NCI-H2196 treated with DMSO at 0.1 percent for 48 hours (cell line): ENCODE measurements around the gene COIL.
"Not testable (repeated sequence)": the region's sequence is repeated elsewhere in the genome, so short reads cannot be mapped to it uniquely, and the experiment has no call there.

Experiments used
- DNase-seq: peaks from one replicate; lab custom pipeline; 2025; ENCODE audit not compliant: unreplicated experiment; lab: John Stamatoyannopoulos, UW

COIL gene

DNA sequence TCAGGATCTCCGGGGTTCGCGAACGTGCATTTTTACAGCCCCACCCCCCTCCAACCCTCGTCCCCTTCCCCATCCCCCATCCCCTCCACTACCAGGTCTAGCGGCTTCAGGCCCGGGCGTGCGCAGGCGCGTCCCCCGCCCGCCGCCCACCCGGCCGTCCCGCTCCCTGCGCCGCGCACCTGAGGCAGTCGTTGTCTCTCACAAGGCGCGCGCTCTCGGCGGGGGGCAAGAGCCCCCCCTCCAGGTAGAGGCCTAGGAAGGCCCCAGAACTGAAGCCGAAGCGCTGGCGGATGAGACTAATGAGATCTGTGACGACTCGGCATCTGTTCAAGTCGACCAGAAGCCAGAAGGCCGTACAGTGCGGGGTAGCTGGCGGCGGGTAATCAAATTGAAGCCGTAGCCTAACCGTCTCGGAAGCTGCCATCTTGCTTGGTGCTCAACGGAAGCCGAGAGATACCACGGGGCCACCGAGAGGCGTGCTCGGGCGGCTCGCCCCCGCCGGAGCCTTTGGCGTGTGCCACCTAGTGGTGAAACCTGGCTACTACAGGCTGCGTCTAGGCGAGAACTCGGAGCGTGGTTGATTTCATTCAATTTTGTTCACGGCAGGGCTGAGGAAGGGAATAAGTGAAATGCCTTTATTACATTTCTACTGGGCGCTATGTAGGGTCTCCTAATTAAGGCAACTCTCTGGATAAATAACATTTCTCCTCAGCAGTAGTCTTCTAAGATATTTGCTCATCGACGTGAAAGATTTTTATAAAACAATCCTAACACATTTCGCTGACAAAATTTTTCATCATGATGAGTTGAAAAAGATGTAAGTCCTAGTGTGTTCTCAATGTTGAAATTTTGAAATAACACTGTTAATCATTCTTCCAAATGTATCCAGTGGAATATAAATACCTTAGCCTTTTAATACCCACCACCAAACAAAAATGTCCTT, at the start of gene COIL:
Gene COIL, minus strand, starts transcription at position 455 of the 943 bp plus-strand sequence. Its CDS starts 31 bp downstream, at position 424.
- DNase-seq: peak; percentile 83

DNA sequence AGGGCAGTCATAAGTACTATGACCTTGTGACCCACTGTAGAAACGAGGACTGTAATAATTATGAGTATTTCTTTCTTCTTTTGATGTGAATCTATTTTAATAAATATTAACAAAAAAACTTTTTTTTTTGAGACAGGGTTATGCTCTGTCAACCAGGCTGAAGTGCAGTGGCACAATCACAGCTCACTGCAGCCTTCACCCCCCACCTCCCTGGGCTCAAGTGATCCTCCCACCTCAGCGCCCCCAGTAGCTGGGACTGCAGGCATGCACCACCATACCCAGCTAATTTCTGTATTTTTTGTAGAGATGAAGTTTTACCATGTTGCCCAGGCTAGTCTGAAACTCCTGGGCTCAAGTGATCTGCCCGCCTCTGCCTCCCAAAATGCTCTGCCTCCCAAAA, 49.6 kb upstream of the COIL start:
- no peak for DNase-seq

DNA sequence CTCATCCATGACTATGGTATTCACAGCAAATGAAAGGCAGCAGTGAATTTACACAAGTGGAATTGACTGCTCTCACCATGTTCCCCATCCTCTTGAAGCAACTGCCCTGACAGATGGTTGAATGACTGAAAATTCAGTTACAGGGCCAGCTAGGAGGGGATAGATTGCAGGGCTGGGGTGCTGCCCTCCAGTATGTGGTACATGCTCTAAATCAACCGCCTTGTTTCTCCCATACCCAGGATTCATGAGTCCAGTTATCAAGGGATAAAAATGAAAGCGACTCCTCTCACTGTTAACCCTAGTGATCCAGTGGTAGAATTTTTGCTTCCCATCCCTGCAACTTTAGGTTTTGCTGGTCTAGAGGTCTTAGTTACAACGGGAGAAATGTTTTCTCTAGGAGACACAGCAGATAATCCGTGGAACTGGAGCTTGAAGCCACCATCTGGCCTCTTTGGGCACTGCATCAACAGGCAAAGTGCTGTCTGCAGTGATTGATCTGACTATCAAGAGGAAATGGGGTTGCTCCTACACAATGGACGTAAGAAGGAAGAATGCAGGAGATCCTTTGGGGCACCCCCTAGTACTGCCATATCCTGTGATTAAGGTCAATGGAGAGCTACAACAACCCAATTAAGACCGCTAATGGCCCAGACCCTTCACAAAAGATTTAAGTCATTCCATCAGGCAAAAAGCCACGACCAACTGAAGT, 49.0 kb upstream of the COIL start:
- peak; percentile 25 for DNase-seq

- no peak for DNase-seq
These were observed 48.1 kb upstream of the COIL start for GRCh38 chr17:57008958-57009357.

- no peak for DNase-seq
These were observed 45.2 kb upstream of the COIL start for GRCh38 chr17:57006040-57006439.

DNA sequence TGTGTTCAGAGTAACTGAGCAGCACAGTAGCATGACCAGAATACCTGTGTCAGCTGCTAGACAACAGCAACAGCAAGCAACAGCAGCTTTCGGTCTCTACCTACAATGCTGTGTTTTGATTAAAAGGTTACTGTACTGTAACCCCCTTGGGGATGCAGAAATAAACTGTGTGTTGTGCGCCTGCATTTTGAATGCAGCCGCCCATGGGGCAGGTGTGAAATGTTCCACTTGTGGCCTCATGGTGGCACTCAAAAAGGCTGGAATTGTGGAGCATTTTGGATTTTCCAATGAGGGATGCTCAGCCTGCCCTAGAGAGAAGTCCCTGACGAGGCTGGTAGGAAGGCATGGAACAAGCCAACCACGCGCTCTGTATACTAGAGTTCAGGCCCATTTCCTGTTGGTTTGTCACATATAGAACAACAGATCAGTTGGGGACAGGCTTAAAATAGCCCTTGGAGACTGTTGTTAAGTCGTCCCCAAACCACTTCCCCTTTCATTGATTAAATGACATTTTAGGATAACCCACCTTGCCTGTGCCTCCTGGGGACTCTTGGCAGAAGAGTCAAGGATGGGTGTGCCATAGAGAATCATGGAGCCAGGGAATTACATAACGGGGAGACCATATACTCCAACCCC, 44.2 kb upstream of the COIL start:
- no peak for DNase-seq

GRCh38 chr17:57002904-57003303, 42.1 kb upstream of the COIL start:
- DNase-seq: no peak

GRCh38 chr17:57001541-57001940, 40.7 kb upstream of the COIL start:
- DNase-seq: no peak

DNA sequence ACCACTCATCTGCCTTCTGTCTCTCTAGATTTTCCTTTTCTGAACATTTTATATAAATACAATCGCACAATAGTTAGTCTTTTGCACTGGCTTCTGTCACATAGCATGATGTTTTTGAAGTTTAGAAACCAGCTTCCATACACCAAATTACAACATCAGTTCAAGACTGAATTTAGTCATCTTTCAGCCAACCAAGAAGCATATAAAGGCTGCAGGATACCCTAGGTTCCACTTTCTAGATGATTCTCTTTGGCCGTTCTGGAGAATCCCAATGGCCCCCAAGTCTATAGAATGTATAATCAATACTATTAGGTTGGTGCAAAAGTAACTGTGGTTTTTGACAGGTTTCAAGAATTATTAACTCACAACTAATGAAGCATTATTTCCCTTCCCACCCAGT, 36.5 kb upstream of the COIL start:
- no peak for DNase-seq

DNA sequence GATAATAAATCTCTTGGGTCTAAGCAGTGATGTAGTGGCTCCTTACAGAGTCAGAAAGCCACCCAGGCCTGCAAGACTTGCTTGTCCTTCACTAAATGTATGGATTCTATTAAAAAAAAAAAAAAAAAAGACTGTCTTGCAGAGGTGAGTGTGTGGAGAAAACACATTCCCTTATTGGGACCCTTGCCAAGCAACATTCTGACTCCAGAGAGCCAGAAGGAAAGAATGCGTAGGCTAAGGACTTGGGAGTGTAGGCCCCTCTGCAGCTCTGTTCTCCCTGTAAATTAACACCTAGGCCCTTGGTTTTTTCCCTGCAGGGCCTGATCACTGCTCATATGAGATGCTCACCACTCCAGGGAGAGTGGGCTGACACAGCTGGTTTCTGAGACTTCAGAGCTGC, 34.9 kb upstream of the COIL start:
- no peak for DNase-seq

GRCh38 chr17:56994009-56994792, 33.4 kb upstream of the COIL start:
- no peak for DNase-seq

DNA sequence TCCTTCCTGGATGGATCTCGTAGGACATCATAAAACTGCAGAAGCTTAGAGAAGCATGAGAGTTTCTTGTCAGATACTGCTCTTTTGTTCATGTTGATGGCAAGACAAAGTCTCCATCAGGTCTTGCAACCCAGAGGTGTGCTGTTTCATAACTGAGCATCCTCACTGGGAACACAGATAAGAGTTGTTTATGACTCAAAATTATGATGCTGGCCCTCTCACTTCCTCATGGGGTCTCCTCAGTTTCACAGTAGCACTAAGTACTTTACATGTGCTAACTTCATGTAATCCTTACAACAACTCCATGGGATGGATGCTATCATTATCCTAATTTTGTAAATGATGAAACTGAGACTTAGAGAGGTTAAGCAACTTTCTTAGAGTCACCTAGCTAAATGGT, 31.5 kb upstream of the COIL start:
- DNase-seq: no peak

GRCh38 chr17:56988901-56989572, 28.2 kb upstream of the COIL start:
- no peak for DNase-seq

GRCh38 chr17:56987283-56987834, 26.5 kb upstream of the COIL start:
- no peak for DNase-seq

- DNase-seq: no peak
These were observed 24.7 kb upstream of the COIL start for GRCh38 chr17:56985371-56986162.

DNA sequence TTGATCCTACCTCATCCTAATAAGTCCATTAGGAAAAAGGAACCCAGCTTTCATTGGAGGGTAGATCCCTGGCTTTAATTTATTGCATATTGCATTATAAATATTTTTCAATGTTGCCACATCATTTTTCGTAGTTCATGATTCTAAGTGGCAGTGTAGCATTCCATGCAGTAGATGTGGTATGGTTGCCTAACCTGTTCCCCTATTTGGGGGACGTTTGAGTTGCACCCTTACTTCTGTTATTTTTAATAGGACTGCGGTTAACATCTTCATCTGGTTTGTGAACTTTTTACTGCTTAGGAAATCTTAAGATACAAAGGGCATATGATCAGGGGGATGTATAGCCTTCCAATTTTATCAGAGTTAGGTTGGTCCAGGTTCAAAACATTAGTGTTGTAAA, 22.5 kb upstream of the COIL start:
- DNase-seq: no peak

DNA sequence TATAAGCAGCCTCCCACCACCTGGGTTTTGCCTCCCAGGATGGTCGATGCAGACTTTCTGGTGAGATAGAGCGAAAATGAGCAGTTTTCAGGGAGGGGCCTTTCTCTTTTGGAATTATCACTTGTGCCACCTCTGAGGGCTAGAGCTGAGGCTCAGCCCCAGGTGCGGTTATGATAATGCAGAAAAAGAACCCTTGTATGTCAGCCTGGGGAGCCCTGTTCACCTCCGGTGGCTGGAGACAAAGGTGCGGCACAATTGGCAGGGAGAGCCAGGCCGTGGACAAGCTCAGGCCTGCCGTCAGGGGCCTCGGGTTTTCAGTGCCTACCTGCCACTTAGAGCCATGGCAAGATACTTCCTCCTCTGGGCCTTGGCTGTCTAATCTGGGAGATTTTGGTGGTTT, 21.5 kb upstream of the COIL start:
- DNase-seq: peak; percentile 10

DNA sequence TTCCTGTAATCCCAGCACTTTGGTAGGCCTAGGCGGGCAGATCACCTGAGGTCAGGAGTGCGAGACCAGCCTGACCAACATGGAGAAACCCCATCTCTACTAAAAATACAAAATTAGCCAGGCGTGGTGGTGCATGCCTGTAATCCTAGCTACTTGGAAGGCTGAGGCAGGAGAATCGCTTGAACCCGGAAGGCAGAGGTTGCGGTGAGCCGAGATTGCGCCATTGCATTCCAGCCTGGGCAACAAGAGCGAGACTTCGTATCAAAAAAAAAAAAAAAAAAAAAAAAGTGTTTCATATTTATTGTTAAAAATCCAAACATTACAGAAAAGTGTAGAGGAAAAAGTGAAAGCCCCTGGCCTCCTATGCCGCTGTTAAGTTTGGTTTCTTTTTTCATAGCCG, 19.7 kb upstream of the COIL start:
- DNase-seq: not testable (repeated sequence)

GRCh38 chr17:56979091-56979480, 18.2 kb upstream of the COIL start:
- no peak for DNase-seq
